ENCODE data around the gene RBMS1. TPM values are rescaled to one million over a fixed set of nuclear protein-coding genes. Genes with fewer than 3 reads are reported as not detected.

The RBMS1 gene
- total RNA-seq, 1 donor from 2014 or later: 136 TPM

DNA sequence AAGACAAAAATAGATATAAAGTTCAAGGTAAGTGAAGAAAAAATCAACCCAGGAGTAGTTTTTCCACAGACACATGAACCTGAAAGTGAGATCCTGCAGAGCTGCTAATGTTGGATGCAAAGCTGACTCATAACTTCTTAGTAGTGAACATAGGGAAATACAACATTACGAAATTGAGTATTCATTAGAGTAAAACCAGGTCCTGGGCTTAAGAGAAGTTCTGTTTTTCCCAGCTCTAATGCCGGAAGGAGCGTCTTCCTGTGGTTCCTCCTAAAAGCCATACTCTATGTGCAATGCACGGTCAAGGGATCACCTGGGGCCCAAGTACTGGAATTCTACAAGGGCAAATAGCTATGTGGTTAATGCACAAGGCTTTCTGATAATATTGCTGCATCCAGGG is 141.7 kb downstream of the RBMS1 start:
- no peak for DNase-seq (ENCODE audit: low spot score)
- H3K4me1 Mint-ChIP-seq (ENCODE audit: unreplicated experiment): peaks cover 24% of the 10 kb centered on the region
- TF ChIP-seq, protein P1, sequence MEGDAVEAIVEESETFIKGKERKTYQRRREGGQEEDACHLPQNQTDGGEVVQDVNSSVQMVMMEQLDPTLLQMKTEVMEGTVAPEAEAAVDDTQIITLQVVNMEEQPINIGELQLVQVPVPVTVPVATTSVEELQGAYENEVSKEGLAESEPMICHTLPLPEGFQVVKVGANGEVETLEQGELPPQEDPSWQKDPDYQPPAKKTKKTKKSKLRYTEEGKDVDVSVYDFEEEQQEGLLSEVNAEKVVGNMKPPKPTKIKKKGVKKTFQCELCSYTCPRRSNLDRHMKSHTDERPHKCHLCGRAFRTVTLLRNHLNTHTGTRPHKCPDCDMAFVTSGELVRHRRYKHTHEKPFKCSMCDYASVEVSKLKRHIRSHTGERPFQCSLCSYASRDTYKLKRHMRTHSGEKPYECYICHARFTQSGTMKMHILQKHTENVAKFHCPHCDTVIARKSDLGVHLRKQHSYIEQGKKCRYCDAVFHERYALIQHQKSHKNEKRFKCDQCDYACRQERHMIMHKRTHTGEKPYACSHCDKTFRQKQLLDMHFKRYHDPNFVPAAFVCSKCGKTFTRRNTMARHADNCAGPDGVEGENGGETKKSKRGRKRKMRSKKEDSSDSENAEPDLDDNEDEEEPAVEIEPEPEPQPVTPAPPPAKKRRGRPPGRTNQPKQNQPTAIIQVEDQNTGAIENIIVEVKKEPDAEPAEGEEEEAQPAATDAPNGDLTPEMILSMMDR (IDR thresholded peaks at IDR 0.05; ENCODE audit: unreplicated experiment): no peak
- H3K9me3 Mint-ChIP-seq (ENCODE audit: unreplicated experiment): no peaks in the 10 kb centered on the region
- H3K27ac Mint-ChIP-seq (ENCODE audit: unreplicated experiment): no peak overlapping the region
- H3K4me3 Mint-ChIP-seq (ENCODE audit: unreplicated experiment): no peak overlapping the region
- H3K27me3 Mint-ChIP-seq (ENCODE audit: unreplicated experiment): no peaks in the 10 kb centered on the region
- H3K36me3 Mint-ChIP-seq (ENCODE audit: low read depth, unreplicated experiment): peaks cover 15% of the 10 kb centered on the region

DNA sequence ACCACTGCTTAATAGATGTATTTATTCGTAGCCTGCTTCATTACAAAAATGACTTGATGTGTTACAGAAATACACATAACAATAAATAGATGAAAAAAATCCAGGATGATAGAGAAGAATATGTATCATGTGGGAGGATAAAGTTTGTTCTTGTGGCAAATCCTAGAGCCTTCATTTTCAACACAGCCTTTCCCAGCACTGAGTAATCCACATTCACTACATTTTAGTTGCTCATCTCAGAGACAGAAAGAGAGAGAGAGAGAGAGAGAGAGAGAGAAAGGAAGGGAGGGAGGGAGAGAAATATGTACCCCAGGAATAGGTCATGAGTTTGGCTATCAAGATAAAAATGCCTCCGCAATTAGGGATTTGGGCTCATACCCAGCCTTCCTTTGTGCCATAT is 144.3 kb downstream of the RBMS1 start:
- no peaks in the 10 kb centered on the region for H3K9me3 Mint-ChIP-seq (ENCODE audit: unreplicated experiment)
- no peak for DNase-seq (ENCODE audit: low spot score)
- no peaks in the 10 kb centered on the region for H3K27me3 Mint-ChIP-seq (ENCODE audit: unreplicated experiment)
- H3K27ac Mint-ChIP-seq (ENCODE audit: unreplicated experiment): no peak overlapping the region
- no peak overlapping the region for H3K4me3 Mint-ChIP-seq (ENCODE audit: unreplicated experiment)
- peaks cover 6% of the 10 kb centered on the region for H3K36me3 Mint-ChIP-seq (ENCODE audit: low read depth, unreplicated experiment)
- peaks cover 28% of the 10 kb centered on the region for H3K4me1 Mint-ChIP-seq (ENCODE audit: unreplicated experiment)
- TF ChIP-seq, protein P1 (IDR thresholded peaks at IDR 0.05; ENCODE audit: unreplicated experiment): no peak

DNA sequence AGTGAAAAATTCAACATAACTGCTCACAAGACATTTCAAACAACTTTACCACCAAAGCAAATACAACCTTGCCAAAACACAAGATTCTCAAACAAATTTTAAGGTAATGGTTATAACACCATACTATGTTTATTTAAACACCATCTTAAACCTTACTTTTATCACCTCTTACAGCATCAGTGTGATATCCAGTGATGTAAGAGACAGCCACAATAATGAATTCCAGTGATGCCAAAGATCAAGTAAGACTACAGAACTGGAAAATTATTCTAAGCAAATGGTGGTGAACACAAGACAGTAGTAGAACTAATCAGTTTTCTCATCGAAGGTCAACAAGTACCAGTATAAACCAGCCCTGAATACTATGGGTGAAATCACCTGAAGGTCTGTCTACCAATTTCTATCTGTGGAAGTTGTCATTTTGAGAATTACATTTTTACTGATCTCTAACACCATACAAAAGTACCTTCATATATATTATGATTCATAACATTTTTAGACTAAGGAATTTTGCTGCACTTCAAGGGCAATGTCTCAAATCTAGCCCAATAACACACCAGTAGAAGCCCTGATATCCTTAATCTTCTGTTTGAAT is 146.2 kb downstream of the RBMS1 start:
- Mint-ChIP-seq H3K4me3 (ENCODE audit: unreplicated experiment) (no peak overlapping the region), H3K27ac (ENCODE audit: unreplicated experiment) (no peak overlapping the region), H3K4me1 (ENCODE audit: unreplicated experiment) (peaks cover 32% of the 10 kb centered on the region), H3K9me3 (ENCODE audit: unreplicated experiment) (no peaks in the 10 kb centered on the region), H3K27me3 (ENCODE audit: unreplicated experiment) (no peaks in the 10 kb centered on the region), H3K36me3 (ENCODE audit: low read depth, unreplicated experiment) (peaks cover 6% of the 10 kb centered on the region)
- TF ChIP-seq, protein P1 (IDR thresholded peaks at IDR 0.05; ENCODE audit: unreplicated experiment): no peak
- DNase-seq (ENCODE audit: low spot score): no peak

DNA sequence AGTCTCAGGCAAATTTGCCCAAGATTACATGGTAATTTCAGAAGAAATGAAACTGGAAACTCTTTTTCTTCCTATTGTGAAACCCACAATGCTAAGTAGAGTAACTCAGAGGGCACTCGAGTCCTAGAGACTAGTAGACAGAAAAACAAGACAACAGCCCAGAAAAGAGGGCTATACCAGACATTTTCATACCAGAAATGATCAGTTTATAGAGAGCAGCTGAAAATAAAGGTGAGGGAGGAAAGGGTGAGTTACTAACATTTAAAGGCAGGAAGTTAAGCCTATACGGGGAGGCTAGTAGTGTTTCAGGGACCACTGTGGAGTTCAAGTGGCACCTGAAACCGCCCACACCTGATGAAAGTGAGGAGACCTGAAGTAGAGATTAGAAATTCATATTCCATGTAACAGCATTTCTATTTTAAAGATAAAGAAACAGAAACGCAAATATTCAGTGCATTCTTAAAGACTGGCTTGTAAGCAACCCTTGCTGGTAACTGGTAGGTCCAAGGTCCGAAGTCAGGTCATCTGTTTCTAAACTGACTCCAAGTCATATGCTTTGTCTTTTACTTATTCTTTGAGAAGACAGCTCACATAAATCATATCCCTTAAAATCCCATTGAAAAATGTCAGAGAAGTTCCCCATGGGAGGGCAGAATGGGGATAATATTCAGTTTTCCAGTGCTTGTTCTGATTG is 148.4 kb downstream of the RBMS1 start:
- no peak for DNase-seq (ENCODE audit: low spot score)
- H3K4me1 Mint-ChIP-seq (ENCODE audit: unreplicated experiment): peaks cover 24% of the 10 kb centered on the region
- H3K36me3 Mint-ChIP-seq (ENCODE audit: low read depth, unreplicated experiment): peaks cover 5% of the 10 kb centered on the region
- H3K4me3 Mint-ChIP-seq (ENCODE audit: unreplicated experiment): no peak overlapping the region
- H3K27me3 Mint-ChIP-seq (ENCODE audit: unreplicated experiment): no peaks in the 10 kb centered on the region
- no peaks in the 10 kb centered on the region for H3K9me3 Mint-ChIP-seq (ENCODE audit: unreplicated experiment)
- no peak overlapping the region for H3K27ac Mint-ChIP-seq (ENCODE audit: unreplicated experiment)
- TF ChIP-seq, protein P1 (IDR thresholded peaks at IDR 0.05; ENCODE audit: unreplicated experiment): no peak

DNA sequence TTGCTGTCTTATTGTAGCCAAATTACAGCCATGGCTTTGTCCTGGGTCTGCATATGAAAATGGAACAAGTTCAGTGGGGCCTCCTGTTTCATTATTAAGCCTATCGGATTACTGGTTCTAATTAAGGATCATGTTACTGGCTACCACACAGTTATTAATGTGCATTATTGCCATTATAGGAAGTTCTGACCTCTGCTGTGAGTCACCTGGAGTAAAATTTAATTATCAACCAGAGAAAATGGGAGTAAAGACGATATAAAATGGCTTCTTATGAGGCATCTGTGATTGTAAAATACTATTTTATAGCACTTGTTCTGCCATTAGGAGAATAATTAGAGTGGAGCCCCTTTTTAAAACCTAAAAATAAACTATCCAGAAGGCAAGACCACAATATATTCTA is 150.2 kb downstream of the RBMS1 start:
- Mint-ChIP-seq H3K27ac (ENCODE audit: unreplicated experiment) (no peak overlapping the region), H3K27me3 (ENCODE audit: unreplicated experiment) (no peaks in the 10 kb centered on the region), H3K9me3 (ENCODE audit: unreplicated experiment) (no peaks in the 10 kb centered on the region), H3K4me3 (ENCODE audit: unreplicated experiment) (no peak overlapping the region), H3K36me3 (ENCODE audit: low read depth, unreplicated experiment) (no peaks in the 10 kb centered on the region), H3K4me1 (ENCODE audit: unreplicated experiment) (peaks cover 23% of the 10 kb centered on the region)
- no peak for DNase-seq (ENCODE audit: low spot score)
- TF ChIP-seq, protein P1 (IDR thresholded peaks at IDR 0.05; ENCODE audit: unreplicated experiment): no peak
